GM10266 (cell line): Measurements from ENCODE around the gene TARBP1.
"Not testable (repeated sequence)": the region's sequence is repeated elsewhere in the genome, so short reads cannot be mapped to it uniquely, and the experiment has no call there.

Experiments used
- DNase-seq: peaks from one replicate; pipeline ENCODE4 v3.0.0; 2012; ENCODE audit errors: extremely low spot score
- CTCF ChIP-seq: IDR thresholded peaks from 2 replicates; pipeline ENCODE4 v1.5.1; 2012; ENCODE audit warnings: mild to moderate bottlenecking, low read depth; ENCODE audit not compliant: control insufficient read depth, insufficient read depth; ENCODE audit errors: missing control alignments

TARBP1 gene

GRCh38 chr1:234520908-234521817, 42.2 kb upstream of the TARBP1 start:
- TF ChIP-seq CTCF, result no peak
- DNase-seq, result no peak

GRCh38 chr1:234519506-234519905, 40.5 kb upstream of the TARBP1 start:
- no peak for DNase-seq
- TF ChIP-seq CTCF, result no peak

- no peak for TF ChIP-seq CTCF
- no peak for DNase-seq
These were observed 39.9 kb upstream of the TARBP1 start for GRCh38 chr1:234518876-234519275.

GRCh38 chr1:234518086-234518485, 39.1 kb upstream of the TARBP1 start:
- not testable (repeated sequence) for DNase-seq

- TF ChIP-seq CTCF, result no peak
- DNase-seq, result no peak
These were observed 38.3 kb upstream of the TARBP1 start for GRCh38 chr1:234517110-234517802.

- DNase-seq, result no peak
- TF ChIP-seq CTCF, result no peak
These were observed 36.9 kb upstream of the TARBP1 start for GRCh38 chr1:234515821-234516241.

- no peak for DNase-seq
These were observed 36.4 kb upstream of the TARBP1 start for GRCh38 chr1:234515411-234515810.

More at GRCh38 chr1:234515411-234515810, 36.4 kb upstream of the TARBP1 start:
- TF ChIP-seq CTCF, result no peak
